Gastroesophageal sphincter (tissue), 3 donors: ENCODE results near the gene MUC5AC.

Source experiments
- EP300 ChIP-seq: sonication (generic); formaldehyde crosslinking; IDR thresholded peaks from one replicate; pipeline ENCODE4 v1.6.1; 2017; ENCODE audit warnings: antibody characterized with exemption, mild to moderate bottlenecking
- POLR2A ChIP-seq, 2 donors: fragments of 450-650 bp; IDR thresholded peaks; one replicate each; pipeline ENCODE4 v1.6.1; 2017; ENCODE audit warnings: antibody characterized with exemption in 2 of 2, mild to moderate bottlenecking in 2 of 2, moderate library complexity in 1 of 2
- POLR2AphosphoS5 ChIP-seq: sonication (generic); formaldehyde crosslinking; IDR thresholded peaks from one replicate; pipeline ENCODE4 v1.6.1; 2017; ENCODE audit warnings: antibody characterized with exemption
- TF ChIP-seq, protein P1 (sequence below), 4 experiments: fragments of 200-600 bp in 2 of 4; fragments of 450-650 bp in 2 of 4; sonication (generic) in 1 of 4; IDR thresholded peaks; one replicate each; pipeline ENCODE4 v1.5.1; 2017 to 2019; ENCODE audit warnings: antibody characterized with exemption in 4 of 4, mild to moderate bottlenecking in 2 of 4, moderate library complexity in 2 of 4

DNA sequence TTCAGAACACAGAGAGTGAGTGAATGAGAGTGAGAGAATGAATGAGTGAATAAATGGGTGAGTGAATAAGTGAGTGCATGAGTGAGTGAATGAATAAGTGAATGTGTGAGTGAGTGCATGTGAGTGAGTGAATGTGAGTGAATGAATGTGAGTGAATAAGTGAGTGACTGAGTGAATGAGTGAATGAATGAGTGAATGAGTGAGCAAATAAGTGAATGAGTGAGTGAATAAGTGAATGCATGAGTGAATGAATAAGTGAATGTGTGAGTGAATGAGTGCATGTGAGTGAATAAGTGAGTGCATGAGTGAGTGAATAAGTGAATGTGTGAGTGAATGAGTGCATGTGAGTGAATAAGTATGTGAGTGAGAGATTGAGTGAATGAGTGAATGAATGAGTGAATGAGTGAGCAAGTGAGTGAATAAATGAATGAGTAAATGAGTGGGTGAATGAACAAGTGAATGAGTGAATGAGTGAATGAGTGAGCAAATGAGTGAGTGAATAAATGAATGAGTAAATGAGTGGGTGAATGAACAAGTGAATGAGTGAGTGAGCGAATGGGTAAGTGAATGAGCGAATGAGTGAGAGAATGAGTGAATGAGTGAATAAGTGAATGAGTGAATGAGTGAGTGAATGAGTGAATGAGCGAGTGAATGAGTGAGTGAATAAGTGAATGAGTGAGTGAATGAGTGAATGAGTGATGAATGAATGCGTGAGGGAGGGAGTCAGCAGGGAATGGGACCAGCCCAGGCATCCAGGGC, 43.8 kb downstream of the MUC5AC start:
- TF ChIP-seq, protein P1, sequence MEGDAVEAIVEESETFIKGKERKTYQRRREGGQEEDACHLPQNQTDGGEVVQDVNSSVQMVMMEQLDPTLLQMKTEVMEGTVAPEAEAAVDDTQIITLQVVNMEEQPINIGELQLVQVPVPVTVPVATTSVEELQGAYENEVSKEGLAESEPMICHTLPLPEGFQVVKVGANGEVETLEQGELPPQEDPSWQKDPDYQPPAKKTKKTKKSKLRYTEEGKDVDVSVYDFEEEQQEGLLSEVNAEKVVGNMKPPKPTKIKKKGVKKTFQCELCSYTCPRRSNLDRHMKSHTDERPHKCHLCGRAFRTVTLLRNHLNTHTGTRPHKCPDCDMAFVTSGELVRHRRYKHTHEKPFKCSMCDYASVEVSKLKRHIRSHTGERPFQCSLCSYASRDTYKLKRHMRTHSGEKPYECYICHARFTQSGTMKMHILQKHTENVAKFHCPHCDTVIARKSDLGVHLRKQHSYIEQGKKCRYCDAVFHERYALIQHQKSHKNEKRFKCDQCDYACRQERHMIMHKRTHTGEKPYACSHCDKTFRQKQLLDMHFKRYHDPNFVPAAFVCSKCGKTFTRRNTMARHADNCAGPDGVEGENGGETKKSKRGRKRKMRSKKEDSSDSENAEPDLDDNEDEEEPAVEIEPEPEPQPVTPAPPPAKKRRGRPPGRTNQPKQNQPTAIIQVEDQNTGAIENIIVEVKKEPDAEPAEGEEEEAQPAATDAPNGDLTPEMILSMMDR (IDR thresholded peaks at IDR 0.05) = no peak
- TF ChIP-seq POLR2A (IDR thresholded peaks at IDR 0.05) (no peak), POLR2AphosphoS5 (no peak), EP300 (no peak)
